ENCODE measurements around the gene SH3BGR. TPM values are rescaled to one million over a fixed set of nuclear protein-coding genes. Genes with fewer than 3 reads are reported as not detected.
A peak's percentile ranks its signal among the peaks of the same experiment; 100 is the strongest.

SH3BGR gene
- total RNA-seq, 1 donor from 2014 or later = 2.2 TPM

DNA sequence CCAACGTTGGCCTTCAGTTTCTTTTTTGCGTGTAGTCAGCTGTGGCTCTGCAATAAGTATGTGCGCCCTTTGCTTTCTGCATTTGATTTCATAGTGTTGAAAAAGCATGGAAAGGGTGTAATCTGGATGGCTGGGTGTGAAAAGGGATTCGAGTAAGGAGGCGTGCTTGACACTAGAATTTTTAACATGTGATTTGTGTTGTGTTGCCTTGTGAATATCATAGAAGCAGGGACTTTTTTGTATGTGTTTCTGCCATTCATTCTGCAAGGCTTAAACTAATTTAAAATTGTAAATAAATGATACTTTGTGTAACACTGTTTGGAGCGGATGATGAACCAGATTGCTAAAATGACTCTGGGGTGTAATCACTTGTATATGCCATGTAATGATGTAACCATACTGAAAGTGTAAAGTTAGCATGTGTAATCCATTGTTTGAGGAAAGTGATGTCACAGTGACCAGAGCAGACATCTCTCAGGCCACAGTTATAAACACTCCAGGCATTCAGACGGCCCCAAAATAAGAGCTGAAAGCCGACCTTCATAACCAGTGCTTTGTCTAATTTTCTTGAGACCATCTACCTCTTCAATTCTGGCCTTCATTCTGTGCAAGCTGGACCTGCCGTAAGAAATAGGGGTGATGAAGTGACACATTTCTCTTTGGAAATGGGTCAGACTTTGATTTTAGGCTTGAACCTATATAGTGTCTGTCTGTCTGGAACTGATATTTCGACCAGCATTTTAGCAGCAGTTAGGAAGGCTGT lies 618 bp downstream of the SH3BGR start:
- H3K9me3 Mint-ChIP-seq (ENCODE audit: low read depth) = no peaks in the 10 kb centered on the region
- H3K4me1 Mint-ChIP-seq (ENCODE audit: low read depth) = peaks cover 6% of the 10 kb centered on the region
- DNase-seq (ENCODE audit: low spot score, unreplicated experiment) = no peak
- H3K27me3 Mint-ChIP-seq = peaks cover 3% of the 10 kb centered on the region
- H3K4me3 Mint-ChIP-seq (ENCODE audit: low read depth) = no peak overlapping the region
- TF ChIP-seq, protein P1, sequence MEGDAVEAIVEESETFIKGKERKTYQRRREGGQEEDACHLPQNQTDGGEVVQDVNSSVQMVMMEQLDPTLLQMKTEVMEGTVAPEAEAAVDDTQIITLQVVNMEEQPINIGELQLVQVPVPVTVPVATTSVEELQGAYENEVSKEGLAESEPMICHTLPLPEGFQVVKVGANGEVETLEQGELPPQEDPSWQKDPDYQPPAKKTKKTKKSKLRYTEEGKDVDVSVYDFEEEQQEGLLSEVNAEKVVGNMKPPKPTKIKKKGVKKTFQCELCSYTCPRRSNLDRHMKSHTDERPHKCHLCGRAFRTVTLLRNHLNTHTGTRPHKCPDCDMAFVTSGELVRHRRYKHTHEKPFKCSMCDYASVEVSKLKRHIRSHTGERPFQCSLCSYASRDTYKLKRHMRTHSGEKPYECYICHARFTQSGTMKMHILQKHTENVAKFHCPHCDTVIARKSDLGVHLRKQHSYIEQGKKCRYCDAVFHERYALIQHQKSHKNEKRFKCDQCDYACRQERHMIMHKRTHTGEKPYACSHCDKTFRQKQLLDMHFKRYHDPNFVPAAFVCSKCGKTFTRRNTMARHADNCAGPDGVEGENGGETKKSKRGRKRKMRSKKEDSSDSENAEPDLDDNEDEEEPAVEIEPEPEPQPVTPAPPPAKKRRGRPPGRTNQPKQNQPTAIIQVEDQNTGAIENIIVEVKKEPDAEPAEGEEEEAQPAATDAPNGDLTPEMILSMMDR (IDR thresholded peaks at IDR 0.05; ENCODE audit: unreplicated experiment) = no peak
- no peak overlapping the region for H3K27ac Mint-ChIP-seq
- H3K36me3 Mint-ChIP-seq (ENCODE audit: insufficient read depth) = no peaks in the 10 kb centered on the region

GRCh38 chr21:39452970-39453342 lies 1.2 kb downstream of the SH3BGR start:
- H3K4me3 Mint-ChIP-seq (ENCODE audit: low read depth) = no peak overlapping the region
- no peak overlapping the region for H3K27ac Mint-ChIP-seq
- H3K27me3 Mint-ChIP-seq = peaks cover 3% of the 10 kb centered on the region
- peaks cover 6% of the 10 kb centered on the region for H3K4me1 Mint-ChIP-seq (ENCODE audit: low read depth)
- TF ChIP-seq, protein P1 (IDR thresholded peaks at IDR 0.05; ENCODE audit: unreplicated experiment) = no peak
- no peaks in the 10 kb centered on the region for H3K36me3 Mint-ChIP-seq (ENCODE audit: insufficient read depth)
- H3K9me3 Mint-ChIP-seq (ENCODE audit: low read depth) = no peaks in the 10 kb centered on the region
- DNase-seq (ENCODE audit: low spot score, unreplicated experiment) = no peak

GRCh38 chr21:39453571-39454179 lies 1.9 kb downstream of the SH3BGR start:
- Mint-ChIP-seq H3K36me3 (ENCODE audit: insufficient read depth) (no peaks in the 10 kb centered on the region), H3K27me3 (peaks cover 3% of the 10 kb centered on the region), H3K9me3 (ENCODE audit: low read depth) (no peaks in the 10 kb centered on the region), H3K4me3 (ENCODE audit: low read depth) (no peak overlapping the region), H3K4me1 (ENCODE audit: low read depth) (peaks cover 6% of the 10 kb centered on the region), H3K27ac (no peak overlapping the region)
- no peak for DNase-seq (ENCODE audit: low spot score, unreplicated experiment)
- TF ChIP-seq, protein P1 (IDR thresholded peaks at IDR 0.05; ENCODE audit: unreplicated experiment) = no peak

- no peak for DNase-seq (ENCODE audit: low spot score, unreplicated experiment)
- Mint-ChIP-seq H3K27ac (no peak overlapping the region), H3K4me3 (ENCODE audit: low read depth) (no peak overlapping the region), H3K9me3 (ENCODE audit: low read depth) (no peaks in the 10 kb centered on the region), H3K36me3 (ENCODE audit: insufficient read depth) (no peaks in the 10 kb centered on the region), H3K27me3 (no peaks in the 10 kb centered on the region), H3K4me1 (ENCODE audit: low read depth) (peaks cover 6% of the 10 kb centered on the region)
- TF ChIP-seq, protein P1 (IDR thresholded peaks at IDR 0.05; ENCODE audit: unreplicated experiment) = no peak
These were observed 3.3 kb downstream of the SH3BGR start for GRCh38 chr21:39454949-39455668.

DNA sequence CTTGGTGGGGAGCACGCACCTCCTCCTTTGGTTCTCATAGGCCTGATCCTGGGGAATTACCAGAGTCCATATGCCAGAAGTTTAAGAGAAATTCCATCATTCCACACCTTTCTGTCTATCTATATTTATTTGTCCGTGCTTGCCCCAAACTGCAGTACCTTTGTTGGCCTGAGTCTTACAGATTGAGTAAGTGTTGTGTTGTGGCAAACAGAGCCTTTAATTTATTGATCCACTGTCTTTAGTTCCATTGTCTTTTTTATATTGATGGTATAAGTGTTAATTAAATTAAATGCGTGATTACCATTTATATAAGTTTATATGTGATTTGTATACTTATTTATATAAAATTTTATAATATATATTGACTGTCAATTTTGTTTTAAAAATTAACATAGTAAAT lies 4.9 kb downstream of the SH3BGR start:
- no peak overlapping the region for H3K27ac Mint-ChIP-seq
- peaks cover 3% of the 10 kb centered on the region for H3K4me1 Mint-ChIP-seq (ENCODE audit: low read depth)
- no peak overlapping the region for H3K4me3 Mint-ChIP-seq (ENCODE audit: low read depth)
- H3K27me3 Mint-ChIP-seq = no peaks in the 10 kb centered on the region
- DNase-seq (ENCODE audit: low spot score, unreplicated experiment) = no peak
- TF ChIP-seq, protein P1 (IDR thresholded peaks at IDR 0.05; ENCODE audit: unreplicated experiment) = peak; percentile 54
- no peaks in the 10 kb centered on the region for H3K36me3 Mint-ChIP-seq (ENCODE audit: insufficient read depth)
- H3K9me3 Mint-ChIP-seq (ENCODE audit: low read depth) = no peaks in the 10 kb centered on the region

Data from progenitor cell of endocrine pancreas (in vitro differentiated cells).